ENCODE data around the gene THSD4.

GRCh38 chr15:71706461-71707229, 591.4 kb downstream of the THSD4 start:
- TF ChIP-seq CTCF (conservative IDR thresholded peaks at IDR 0.05; ENCODE audit: low read length) (no peak), EZH2phosphoT487 (IDR thresholded peaks at IDR 0.05; ENCODE audit: borderline replicate concordance, low read depth, low read length) (no peak)
